Activated T-helper 2 cell treated with anti-CD3 and anti-CD28 coated beads, Interferon-gamma antibody, Interleukin-2, Interleukin-4, amounts not matched to agents 10 μg/mL and 5 μg/mL and 100 μg/mL, durations not matched to agents 14 hours and 24 hours and 36 hours (primary cell): ENCODE measurements around the gene SHC3. TPM values are rescaled to one million over a fixed set of nuclear protein-coding genes. Genes with fewer than 3 reads are reported as not detected.

ENCODE experiments used
- DNase-seq: peaks from one replicate; pipeline ENCODE4 v3.0.0; 2021; ENCODE audit warnings: low spot score
- H3K27ac Mint-ChIP-seq: one replicate; pipeline ENCODE4 v1.8.0; 2021; ENCODE audit warnings: mixed read lengths
- H3K27me3 Mint-ChIP-seq: one replicate; pipeline ENCODE4 v1.8.0; 2021; ENCODE audit warnings: low read depth, mixed read lengths
- H3K36me3 Mint-ChIP-seq: one replicate; pipeline ENCODE4 v1.8.0; 2021; ENCODE audit warnings: low read depth, mixed read lengths
- H3K4me1 Mint-ChIP-seq: one replicate; pipeline ENCODE4 v1.8.0; 2021; ENCODE audit warnings: low read depth, mixed read lengths
- H3K4me3 Mint-ChIP-seq: one replicate; pipeline ENCODE4 v1.8.0; 2021; ENCODE audit warnings: low read depth, mild to moderate bottlenecking, moderate library complexity, mixed read lengths
- H3K9me3 Mint-ChIP-seq: one replicate; pipeline ENCODE4 v1.8.0; 2021; ENCODE audit warnings: mixed read lengths
- intact Hi-C: fragments of 100-400 bp; cut with micrococcal nuclease; formaldehyde crosslinking; loops from one replicate; pipeline ENCODE4 v1.15.1; 2023
- total RNA-seq: library from RNA; stranded (reverse); gene quantifications from 2 replicates; pipeline ENCODE4 v1.2.3, GENCODE V29; 2022

Gene SHC3
- total RNA-seq, 1 donor from 2014 or later: not detected

- Mint-ChIP-seq H3K36me3 (peaks cover 4% of the 10 kb centered on the region), H3K27ac (no peak overlapping the region), H3K27me3 (no peaks in the 10 kb centered on the region), H3K9me3 (peaks cover 18% of the 10 kb centered on the region), H3K4me1 (peaks cover 18% of the 10 kb centered on the region), H3K4me3 (no peak overlapping the region)
- no peak for DNase-seq
- intact Hi-C loops: loop anchor here (10.0 kb wide), 1 partner anchor 675 kb away; no protein-coding TSS in a partner anchor
Observed at GRCh38 chr9:88979791-88980190, 198.8 kb downstream of the SHC3 start.

GRCh38 chr9:88979021-88979420 lies 199.6 kb downstream of the SHC3 start:
- intact Hi-C loops: no loop called here
- H3K9me3 Mint-ChIP-seq: peaks cover 18% of the 10 kb centered on the region
- no peaks in the 10 kb centered on the region for H3K27me3 Mint-ChIP-seq
- DNase-seq: no peak
- H3K4me3 Mint-ChIP-seq: no peak overlapping the region
- H3K36me3 Mint-ChIP-seq: peaks cover 4% of the 10 kb centered on the region
- peaks cover 18% of the 10 kb centered on the region for H3K4me1 Mint-ChIP-seq
- no peak overlapping the region for H3K27ac Mint-ChIP-seq

DNA sequence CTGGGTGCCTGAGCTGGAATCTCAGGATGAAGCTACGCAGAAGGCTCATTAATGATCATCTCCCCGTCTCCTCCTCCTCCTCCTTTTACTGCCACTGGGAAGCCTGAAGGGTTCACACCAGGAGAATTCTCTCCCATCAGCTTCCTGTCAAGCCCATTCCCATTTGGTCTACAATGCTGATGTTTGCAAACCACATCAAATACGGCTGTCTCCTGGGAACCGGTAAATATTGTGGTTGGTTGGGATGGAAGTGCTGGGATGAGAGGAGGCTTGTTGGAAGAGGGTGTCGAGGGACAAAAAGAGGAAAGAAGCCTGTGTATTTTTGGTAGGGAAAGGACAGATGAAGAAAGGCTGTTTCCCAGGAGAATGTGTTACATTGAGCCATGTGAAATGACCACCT lies 200.6 kb downstream of the SHC3 start:
- Mint-ChIP-seq H3K27ac (no peak overlapping the region), H3K27me3 (no peaks in the 10 kb centered on the region), H3K4me1 (peaks cover 18% of the 10 kb centered on the region), H3K9me3 (peaks cover 14% of the 10 kb centered on the region), H3K4me3 (no peak overlapping the region), H3K36me3 (peaks cover 4% of the 10 kb centered on the region)
- intact Hi-C loops: no loop called here
- no peak for DNase-seq

DNA sequence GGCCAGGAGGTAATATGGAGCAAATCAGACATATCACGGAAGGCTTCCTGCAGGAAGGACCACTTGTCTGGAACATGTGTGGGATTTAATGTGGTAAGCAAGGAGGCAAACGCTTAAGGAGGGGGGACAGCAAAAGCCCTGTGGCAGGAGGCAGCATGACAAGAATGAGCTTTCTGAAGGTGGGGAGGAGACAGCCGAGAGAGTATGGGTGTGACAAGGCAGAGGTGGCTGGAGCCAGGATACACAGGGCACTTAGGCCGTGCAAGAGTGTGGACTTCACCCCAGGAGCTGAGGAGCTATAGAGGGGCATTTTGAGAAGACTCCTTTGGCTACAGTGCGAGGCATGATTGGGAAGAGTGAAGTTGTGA lies 201.7 kb downstream of the SHC3 start:
- no peak for DNase-seq
- H3K4me3 Mint-ChIP-seq: peak overlapping the region; percentile 62
- intact Hi-C loops: loop anchor here (2.0 kb wide), 1 partner anchor 26 kb away; no protein-coding TSS in a partner anchor
- no peaks in the 10 kb centered on the region for H3K27me3 Mint-ChIP-seq
- no peaks in the 10 kb centered on the region for H3K36me3 Mint-ChIP-seq
- H3K27ac Mint-ChIP-seq: peak overlapping the region; percentile 89
- peaks cover 7% of the 10 kb centered on the region for H3K9me3 Mint-ChIP-seq
- peaks cover 18% of the 10 kb centered on the region for H3K4me1 Mint-ChIP-seq

GRCh38 chr9:88975966-88976889 lies 202.4 kb downstream of the SHC3 start:
- H3K9me3 Mint-ChIP-seq: peaks cover 2% of the 10 kb centered on the region
- intact Hi-C loops: loop anchor here (2.0 kb wide), 1 partner anchor 25 kb away; no protein-coding TSS in a partner anchor
- DNase-seq: no peak
- H3K27ac Mint-ChIP-seq: peak overlapping the region; percentile 89
- H3K4me1 Mint-ChIP-seq: peaks cover 18% of the 10 kb centered on the region
- no peaks in the 10 kb centered on the region for H3K36me3 Mint-ChIP-seq
- H3K4me3 Mint-ChIP-seq: peak overlapping the region; percentile 62
- peaks cover under 1% of the 10 kb centered on the region for H3K27me3 Mint-ChIP-seq

- H3K4me1 Mint-ChIP-seq: peaks cover 18% of the 10 kb centered on the region
- no peak for DNase-seq
- H3K36me3 Mint-ChIP-seq: no peaks in the 10 kb centered on the region
- H3K9me3 Mint-ChIP-seq: no peaks in the 10 kb centered on the region
- H3K27ac Mint-ChIP-seq: no peak overlapping the region
- no peak overlapping the region for H3K4me3 Mint-ChIP-seq
- H3K27me3 Mint-ChIP-seq: peaks cover 3% of the 10 kb centered on the region
- intact Hi-C loops: no loop called here
Observed at GRCh38 chr9:88974641-88975040, 204.0 kb downstream of the SHC3 start.

- peaks cover 11% of the 10 kb centered on the region for H3K27me3 Mint-ChIP-seq
Observed at GRCh38 chr9:88973281-88974045, 205.2 kb downstream of the SHC3 start.

GRCh38 chr9:88972401-88972800 lies 206.2 kb downstream of the SHC3 start:
- H3K9me3 Mint-ChIP-seq: no peaks in the 10 kb centered on the region
- no peaks in the 10 kb centered on the region for H3K36me3 Mint-ChIP-seq
- peaks cover 14% of the 10 kb centered on the region for H3K4me1 Mint-ChIP-seq
- DNase-seq: no peak
- no peak overlapping the region for H3K4me3 Mint-ChIP-seq
- no peak overlapping the region for H3K27ac Mint-ChIP-seq
- peaks cover 11% of the 10 kb centered on the region for H3K27me3 Mint-ChIP-seq
- intact Hi-C loops: no loop called here

More at GRCh38 chr9:88973281-88974045, 205.2 kb downstream of the SHC3 start:
- Mint-ChIP-seq H3K4me1 (peaks cover 18% of the 10 kb centered on the region), H3K27ac (no peak overlapping the region), H3K4me3 (no peak overlapping the region), H3K9me3 (no peaks in the 10 kb centered on the region), H3K36me3 (no peaks in the 10 kb centered on the region)
- no peak for DNase-seq
- intact Hi-C loops: no loop called here

- Mint-ChIP-seq H3K27ac (no peak overlapping the region), H3K27me3 (peaks cover 11% of the 10 kb centered on the region), H3K4me3 (no peak overlapping the region), H3K36me3 (no peaks in the 10 kb centered on the region), H3K9me3 (no peaks in the 10 kb centered on the region), H3K4me1 (peaks cover 4% of the 10 kb centered on the region)
- no peak for DNase-seq
- intact Hi-C loops: no loop called here
Observed at GRCh38 chr9:88971131-88971960, 207.3 kb downstream of the SHC3 start.

- H3K36me3 Mint-ChIP-seq: no peaks in the 10 kb centered on the region
- H3K27ac Mint-ChIP-seq: no peak overlapping the region
- H3K9me3 Mint-ChIP-seq: no peaks in the 10 kb centered on the region
- DNase-seq: no peak
- peaks cover 13% of the 10 kb centered on the region for H3K27me3 Mint-ChIP-seq
- intact Hi-C loops: no loop called here
- no peaks in the 10 kb centered on the region for H3K4me1 Mint-ChIP-seq
- no peak overlapping the region for H3K4me3 Mint-ChIP-seq
Observed at GRCh38 chr9:88969646-88970373, 208.8 kb downstream of the SHC3 start.

DNA sequence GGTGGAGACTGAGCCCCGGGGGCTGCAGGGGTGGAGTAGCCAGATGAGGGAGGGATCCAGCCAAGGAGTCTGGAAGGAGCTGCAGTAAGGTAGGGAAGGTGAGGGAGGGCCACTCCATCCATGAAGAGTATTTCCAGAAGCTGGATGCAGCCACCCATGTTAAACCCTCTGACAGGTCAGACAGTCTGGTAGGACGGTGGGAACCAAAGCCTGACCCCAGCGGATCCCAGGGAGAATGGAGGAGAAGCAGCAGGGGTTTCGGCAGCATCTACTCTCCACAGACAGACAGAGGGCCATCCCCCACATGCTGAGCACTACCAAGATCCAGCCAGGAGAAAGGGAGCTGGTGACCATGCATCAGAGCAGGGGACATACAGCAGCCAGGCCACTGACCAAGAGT lies 209.8 kb downstream of the SHC3 start:
- H3K4me3 Mint-ChIP-seq: no peak overlapping the region

More for the DNA sequence above, 209.8 kb downstream of the SHC3 start:
- Mint-ChIP-seq H3K27me3 (peaks cover 17% of the 10 kb centered on the region), H3K36me3 (no peaks in the 10 kb centered on the region), H3K27ac (no peak overlapping the region), H3K9me3 (no peaks in the 10 kb centered on the region), H3K4me1 (no peaks in the 10 kb centered on the region)
- DNase-seq: no peak
- intact Hi-C loops: no loop called here
